Neural progenitor cell (in vitro differentiated cells): Measurements from ENCODE around the gene PLD6.

ENCODE experiments used
- CTCF ChIP-seq: fragments of 200-600 bp; sonication (generic); IDR thresholded peaks from 2 replicates; pipeline ENCODE4 v1.5.1; 2017; ENCODE audit warnings: antibody characterized with exemption, mild to moderate bottlenecking
- EZH2phosphoT487 ChIP-seq: fragments of 200-600 bp; sonication (generic); IDR thresholded peaks from 2 replicates; pipeline ENCODE4 v1.6.1; 2017; ENCODE audit warnings: antibody characterized with exemption

GRCh38 chr17:17190188-17190587 lies 15.9 kb downstream of the PLD6 start:
- TF ChIP-seq CTCF, result no peak
- no peak for TF ChIP-seq EZH2phosphoT487
